HG03025 (cell line): ENCODE results near the gene CADM2.

Experiments used
- ATAC-seq: cut with Tn5 transposase; IDR thresholded peaks from one replicate; pipeline ENCODE4 v1.9.1; 2021; ENCODE audit warnings: mild to moderate bottlenecking, moderate library complexity; ENCODE audit not compliant: unreplicated experiment, low FRiP score

Gene CADM2

GRCh38 chr3:85737846-85738245 lies 779.1 kb downstream of the CADM2 start:
- ATAC-seq: no peak

DNA sequence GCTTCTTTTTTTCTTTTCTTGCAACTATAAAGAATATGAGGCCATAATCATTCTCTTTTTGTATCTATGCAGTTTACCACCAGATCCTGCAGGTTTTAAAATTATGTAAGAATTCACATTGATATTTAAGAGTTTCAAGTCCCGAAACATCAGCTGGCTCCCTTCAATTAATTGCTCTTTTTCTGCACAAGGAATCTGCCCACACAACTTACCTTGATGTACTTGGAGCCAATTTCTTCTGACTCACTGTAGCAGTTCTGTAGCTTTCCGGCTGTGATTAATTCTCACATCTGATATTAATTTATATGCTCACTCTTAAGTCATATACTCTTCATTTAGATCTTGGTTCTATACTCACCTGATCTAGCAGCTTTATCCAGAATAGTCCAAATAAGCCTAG lies 781.8 kb downstream of the CADM2 start:
- ATAC-seq: no peak

GRCh38 chr3:85758442-85758841 lies 799.7 kb downstream of the CADM2 start:
- no peak for ATAC-seq

DNA sequence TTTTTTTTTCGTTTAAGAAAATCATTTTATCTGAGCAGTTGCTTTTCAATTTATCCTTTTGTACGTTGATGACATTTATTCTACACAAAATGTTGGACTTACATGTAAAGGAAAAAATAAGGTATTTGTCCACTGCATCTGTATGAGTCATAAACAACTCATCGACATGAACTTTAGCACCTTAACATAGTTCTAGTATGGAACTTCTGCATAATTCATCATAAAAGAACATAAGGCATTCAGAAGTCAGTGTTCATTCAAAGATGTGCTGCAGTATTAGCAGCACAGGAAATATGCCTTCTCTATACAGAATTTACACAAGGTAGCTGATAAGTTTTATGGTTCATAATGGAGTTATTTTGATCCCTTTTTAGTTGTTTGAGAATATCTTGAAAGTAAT lies 801.6 kb downstream of the CADM2 start:
- ATAC-seq: no peak

DNA sequence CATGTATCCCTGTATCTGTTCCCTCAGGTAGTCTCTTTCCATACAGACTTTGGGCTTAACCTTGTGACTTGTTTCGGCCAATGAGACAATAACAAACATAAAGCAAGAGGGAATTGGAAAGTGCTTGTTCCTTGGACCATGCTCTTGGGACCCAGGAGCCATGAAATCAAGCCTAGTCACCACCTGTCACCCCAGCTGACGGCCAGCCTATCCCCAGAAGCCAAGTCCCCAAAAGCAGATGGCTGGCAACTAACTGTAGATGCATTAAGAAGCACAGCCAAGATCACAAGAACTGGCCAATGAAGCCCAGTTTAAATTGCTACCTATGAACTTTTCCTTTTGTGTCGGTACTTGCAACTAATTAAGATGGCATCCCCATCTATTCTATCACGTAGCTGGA lies 822.0 kb downstream of the CADM2 start:
- ATAC-seq: no peak

- ATAC-seq: no peak
These were observed 823.0 kb downstream of the CADM2 start for GRCh38 chr3:85781806-85782205.

- no peak for ATAC-seq
These were observed 824.5 kb downstream of the CADM2 start for GRCh38 chr3:85783291-85783690.

DNA sequence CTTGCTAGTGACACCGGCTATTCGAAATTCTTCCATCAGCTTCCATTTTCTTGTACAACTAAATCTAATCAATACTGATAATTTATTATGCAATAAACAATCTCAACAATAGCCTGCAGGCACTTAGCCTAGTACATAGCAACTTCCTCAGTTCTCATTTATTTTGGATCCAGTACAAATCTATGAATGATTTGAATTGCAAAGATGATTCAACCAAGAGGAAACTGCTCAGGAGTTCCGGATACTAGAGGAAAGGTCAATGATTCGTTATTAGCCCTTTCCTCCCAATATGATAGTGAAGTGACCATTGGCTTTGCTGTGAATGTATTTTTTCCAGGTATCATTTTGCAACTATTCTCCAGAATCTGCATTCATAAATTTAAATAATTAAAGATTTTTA lies 827.0 kb downstream of the CADM2 start:
- ATAC-seq: no peak

- ATAC-seq: no peak
These were observed 831.7 kb downstream of the CADM2 start for GRCh38 chr3:85790445-85791030.

- ATAC-seq: no peak
These were observed 837.4 kb downstream of the CADM2 start for GRCh38 chr3:85796140-85796539.

DNA sequence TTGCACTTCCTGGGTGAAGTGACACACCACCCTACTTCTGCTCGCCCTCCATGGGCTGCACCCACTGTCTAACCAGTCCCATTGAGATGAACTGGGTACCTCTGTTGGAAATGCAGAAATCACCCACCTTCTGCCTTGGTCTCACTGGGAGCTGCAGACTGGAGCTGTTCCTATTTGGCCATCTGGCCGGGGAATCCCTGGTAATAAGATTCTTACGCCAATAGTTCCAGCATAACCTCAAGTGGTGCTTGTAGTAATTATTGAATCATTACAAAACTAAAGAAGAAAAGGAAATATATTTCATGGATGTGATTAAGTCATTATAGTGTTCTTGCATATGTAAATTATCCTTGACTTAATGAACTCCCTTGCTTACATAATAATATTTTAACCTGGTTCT lies 841.9 kb downstream of the CADM2 start:
- ATAC-seq: no peak

GRCh38 chr3:85801955-85802354 lies 843.2 kb downstream of the CADM2 start:
- no peak for ATAC-seq

DNA sequence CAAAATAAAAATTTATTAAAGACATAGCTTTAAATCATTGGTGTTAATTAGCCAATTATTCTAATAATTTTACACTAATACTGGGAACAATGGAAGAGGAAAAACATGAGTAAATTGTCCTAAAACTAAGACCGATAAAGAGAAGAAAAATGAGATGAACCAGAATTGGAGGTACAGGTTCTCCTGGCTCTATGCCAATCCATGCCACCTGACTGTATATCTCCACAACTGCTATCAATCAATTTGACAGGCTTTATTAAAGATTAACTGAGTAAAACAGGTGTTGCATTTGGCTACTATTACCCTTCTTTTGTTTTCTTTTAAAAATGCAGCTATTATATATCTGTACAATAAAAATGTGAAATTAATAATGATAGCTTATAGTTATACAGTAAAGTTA lies 850.0 kb downstream of the CADM2 start:
- ATAC-seq: no peak

DNA sequence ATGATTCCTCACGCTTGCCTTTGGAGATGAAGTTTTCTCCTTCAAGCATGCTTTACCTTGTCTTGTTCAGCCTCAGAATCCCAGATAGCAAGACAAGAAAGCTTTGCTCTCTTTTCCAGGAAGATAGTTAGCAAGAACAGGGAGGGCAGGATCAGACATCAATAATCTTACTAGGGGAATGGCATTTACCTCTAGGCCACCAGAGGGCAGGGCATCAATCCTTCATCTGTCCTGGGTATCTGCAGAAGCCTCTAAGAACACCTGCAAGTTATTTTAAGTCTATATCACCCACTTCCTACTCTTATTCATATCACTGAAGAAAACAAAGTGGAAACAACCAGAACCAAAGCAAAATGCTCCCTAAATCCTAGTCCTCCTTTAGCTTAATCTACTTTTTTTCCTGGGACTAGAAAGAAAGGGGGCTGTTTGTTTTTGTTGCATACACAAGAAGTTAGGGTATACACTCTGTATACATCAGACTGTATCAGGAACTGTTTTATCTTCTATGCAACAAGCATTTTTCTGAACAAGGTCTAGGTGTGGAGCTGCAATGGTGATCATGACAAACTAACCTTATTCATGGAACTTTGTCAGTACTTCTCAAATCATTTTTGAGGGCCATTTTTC lies 862.5 kb downstream of the CADM2 start:
- peak; percentile 79 for ATAC-seq

DNA sequence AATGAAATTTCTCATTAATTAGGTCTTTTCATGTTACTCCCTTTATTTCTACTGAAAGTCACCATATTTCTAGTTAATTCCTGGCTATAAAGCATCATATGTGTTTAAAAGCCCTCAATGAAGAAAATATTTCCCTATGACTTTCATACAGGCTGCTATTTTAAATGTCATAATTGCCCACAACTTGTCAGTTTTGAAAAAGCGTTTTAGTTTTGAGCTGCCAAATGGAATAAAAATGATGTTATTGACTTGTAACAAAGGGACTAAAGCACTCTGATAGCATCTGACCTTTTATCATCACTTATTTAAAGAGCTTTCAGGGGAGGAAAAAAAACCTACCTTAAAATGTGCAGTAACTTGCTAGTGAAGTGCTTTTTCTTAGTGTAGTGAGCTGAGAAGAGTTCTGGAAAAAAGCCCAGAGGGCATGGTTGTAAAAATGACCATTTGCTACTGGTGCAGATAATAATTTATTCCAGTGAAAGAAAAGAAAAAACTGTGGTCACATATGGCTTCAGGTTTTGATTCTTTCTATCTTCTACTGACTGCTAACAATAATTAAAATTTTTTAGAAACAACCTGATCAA lies 877.2 kb downstream of the CADM2 start:
- ATAC-seq: no peak

GRCh38 chr3:85837402-85837801 lies 878.6 kb downstream of the CADM2 start:
- no peak for ATAC-seq

- no peak for ATAC-seq
These were observed 880.1 kb downstream of the CADM2 start for GRCh38 chr3:85838921-85839320.

- no peak for ATAC-seq
These were observed 883.3 kb downstream of the CADM2 start for GRCh38 chr3:85842081-85842480.

GRCh38 chr3:85846940-85847339 lies 888.2 kb downstream of the CADM2 start:
- no peak for ATAC-seq

DNA sequence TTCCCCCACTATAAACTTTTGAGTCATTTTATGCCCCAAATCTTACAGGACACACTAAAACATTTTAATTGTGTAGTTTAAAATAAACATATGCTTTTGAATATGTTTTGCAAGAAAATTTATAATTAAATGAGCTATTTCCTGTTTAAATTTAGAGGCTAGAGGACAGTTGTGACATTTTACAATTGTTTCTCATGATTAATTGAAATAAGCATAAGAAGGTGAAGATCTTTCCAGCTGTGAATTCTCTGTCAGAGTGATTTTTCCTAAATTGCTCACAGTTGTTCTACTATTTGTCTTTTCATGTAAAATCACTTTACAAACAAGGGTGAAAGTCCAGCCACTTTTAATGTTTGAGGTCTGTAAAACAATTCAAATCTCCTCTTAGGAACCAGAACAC lies 892.3 kb downstream of the CADM2 start:
- ATAC-seq: no peak

DNA sequence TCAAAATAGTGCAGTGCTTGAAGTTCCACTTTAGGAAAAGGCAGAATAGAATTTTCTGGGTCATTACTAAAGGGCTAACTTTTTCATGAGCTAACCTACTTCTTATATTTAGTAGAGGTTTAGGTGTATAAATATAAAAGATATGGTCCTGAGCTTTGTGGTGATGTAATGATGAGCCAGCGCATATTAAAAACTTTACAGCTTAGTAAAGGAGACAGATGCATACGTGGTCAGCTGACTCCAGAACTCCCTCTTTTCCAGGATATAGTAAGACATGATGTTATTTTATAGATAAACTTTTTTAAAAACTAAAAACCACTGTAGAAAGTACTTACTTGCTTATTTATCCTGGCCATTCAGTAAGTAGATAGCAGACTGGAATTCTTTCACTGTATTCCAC lies 895.0 kb downstream of the CADM2 start:
- ATAC-seq: no peak

DNA sequence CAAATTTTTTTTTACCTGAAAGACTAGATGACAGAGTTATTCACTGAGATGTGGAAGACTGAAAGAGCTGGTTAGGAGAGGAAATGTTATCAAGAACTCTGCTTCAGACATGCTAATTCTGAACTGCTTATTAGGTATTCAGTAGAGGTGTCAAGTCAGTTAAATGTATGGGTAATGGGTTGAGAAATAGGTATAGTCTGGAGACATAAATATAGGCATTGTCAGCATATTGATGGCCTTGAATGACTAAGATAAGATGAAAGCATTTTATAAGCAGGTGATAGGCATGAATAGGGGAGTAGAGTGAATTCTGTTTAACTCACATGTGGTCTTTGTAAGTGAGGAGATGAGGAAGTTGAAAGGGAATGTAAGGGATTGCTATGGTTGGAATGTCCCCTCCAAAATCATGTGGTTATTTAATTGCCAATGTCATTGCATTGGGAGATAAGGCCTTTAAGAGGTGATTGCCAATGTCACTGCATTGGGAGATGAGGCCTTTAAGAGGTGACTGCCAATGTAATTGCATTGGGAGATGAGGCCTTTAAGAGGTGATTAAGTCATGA lies 904.2 kb downstream of the CADM2 start:
- no peak for ATAC-seq
